CD4-positive, alpha-beta memory T cell (primary cell): Measurements from ENCODE around the gene ASZ1. TPM values are rescaled to one million over a fixed set of nuclear protein-coding genes. Genes with fewer than 3 reads are reported as not detected.

Experiments
- CTCF ChIA-PET: fragments of 350-600 bp; sonication (Branson Sonifier 250); formaldehyde crosslinking; loops from one replicate; lab custom pipeline; 2021; ENCODE audit warnings: inconsistent platforms; ENCODE audit not compliant: partially characterized antibody; lab: Charles Lee
- POLR2A ChIA-PET: fragments of 350-600 bp; sonication (Branson Sonifier 250); formaldehyde crosslinking; loops from one replicate; lab custom pipeline; 2021; ENCODE audit not compliant: partially characterized antibody; lab: Charles Lee
- DNase-seq, 5 donors: peaks; one replicate each; pipeline versions ENCODE4 v3.0.0 to v3.0.0-alpha.2; 2020 to 2022; ENCODE audit warnings: mixed read lengths in 1 of 5
- H3K27ac ChIP-seq: one replicate; pipeline ENCODE4 v1.7.0; 2013; ENCODE audit warnings: low read depth, low read length
- H3K27me3 ChIP-seq: 2 replicates; pipeline ENCODE4 v1.7.0; 2013; ENCODE audit warnings: mild to moderate bottlenecking, low read length, moderate library complexity; ENCODE audit not compliant: insufficient read depth
- H3K36me3 ChIP-seq: 2 replicates; pipeline ENCODE4 v1.7.0; 2013; ENCODE audit warnings: mild to moderate bottlenecking, low read length, moderate library complexity; ENCODE audit not compliant: insufficient read depth
- H3K4me1 ChIP-seq: 2 replicates; pipeline ENCODE4 v1.7.0; 2013; ENCODE audit warnings: mild to moderate bottlenecking, low read length, moderate library complexity; ENCODE audit not compliant: insufficient read depth
- H3K4me3 ChIP-seq, 2 donors: one replicate each; pipeline ENCODE4 v1.7.0; 2013; ENCODE audit warnings: low read length in 2 of 2, mild to moderate bottlenecking in 1 of 2
- H3K9me3 ChIP-seq, 2 donors: one replicate each; pipeline ENCODE4 v1.7.0; 2013; ENCODE audit warnings: low read length in 2 of 2, control low read depth in 1 of 2; ENCODE audit not compliant: control insufficient read depth in 1 of 2
- H3K27ac Mint-ChIP-seq, 7 donors: one replicate each; pipeline ENCODE4 v1.8.0; 2020 to 2021; ENCODE audit warnings: mixed read lengths in 7 of 7, mild to moderate bottlenecking in 6 of 7, inconsistent platforms in 3 of 7, moderate library complexity in 3 of 7
- H3K27me3 Mint-ChIP-seq, 2 donors: one replicate each; pipeline ENCODE4 v1.8.0; 2020 to 2021; ENCODE audit warnings: mixed read lengths in 2 of 2
- H3K36me3 Mint-ChIP-seq, 2 donors: one replicate each; pipeline ENCODE4 v1.8.0; 2020 to 2021; ENCODE audit warnings: mixed read lengths in 2 of 2, inconsistent platforms in 1 of 2, mild to moderate bottlenecking in 1 of 2
- H3K4me1 Mint-ChIP-seq, 4 donors: one replicate each; pipeline ENCODE4 v1.8.0; 2020 to 2021; ENCODE audit warnings: mixed read lengths in 4 of 4, mild to moderate bottlenecking in 1 of 4
- H3K4me3 Mint-ChIP-seq, 8 donors: one replicate each; pipeline ENCODE4 v1.8.0; 2020 to 2021; ENCODE audit warnings: mixed read lengths in 8 of 8, mild to moderate bottlenecking in 7 of 8, moderate library complexity in 6 of 8, inconsistent platforms in 3 of 8
- H3K9me3 Mint-ChIP-seq, 8 donors: one replicate each; pipeline ENCODE4 v1.8.0; 2020 to 2021; ENCODE audit warnings: mixed read lengths in 8 of 8, mild to moderate bottlenecking in 5 of 8, inconsistent platforms in 3 of 8, moderate library complexity in 1 of 8
- intact Hi-C: fragments of 100-400 bp; cut with micrococcal nuclease; formaldehyde crosslinking; loops from one replicate; pipeline ENCODE4 v1.15.1; 2023
- polyA plus RNA-seq, 2 donors: library from polyadenylated mRNA; unstranded; fragments of 300-500 nt; fragmentation: Illumina TruSeq; gene quantifications; one replicate each; pipeline ENCODE4 v1.2.3, GENCODE V29; 2021
- total RNA-seq, 2 experiments: library from RNA; stranded (reverse); gene quantifications; one replicate each; pipeline ENCODE4 v1.2.3, GENCODE V29; 2021

The ASZ1 gene
- total and polyA plus RNA-seq, 4 experiments from 2014 or later: not detected

DNA sequence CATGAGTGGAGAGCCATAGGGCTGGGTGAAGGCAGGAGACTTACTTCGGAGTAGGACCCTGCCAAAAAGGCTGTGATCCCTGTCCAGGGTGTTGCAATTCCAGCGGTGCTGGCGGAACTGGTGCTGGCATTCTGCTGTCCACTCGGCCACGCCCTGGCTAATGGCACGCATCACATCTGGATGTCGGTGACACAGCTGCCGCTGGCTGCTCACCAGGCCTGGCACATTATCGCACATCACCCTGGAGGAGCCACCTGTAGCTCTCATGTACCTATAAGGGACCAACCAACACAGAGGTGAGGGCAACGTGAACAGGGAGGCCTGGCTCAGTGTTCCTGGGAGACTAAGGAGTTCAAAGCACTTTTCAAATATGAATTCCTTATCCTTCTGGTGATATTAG lies 106.8 kb downstream of the ASZ1 start:
- no peak for DNase-seq
- Histone ChIP-seq H3K36me3 (no peaks in the 10 kb centered on the region), H3K27me3 (peaks cover 3% of the 10 kb centered on the region), H3K4me3 (no peak overlapping the region), H3K4me1 (no peaks in the 10 kb centered on the region), H3K27ac (no peak overlapping the region), H3K9me3 (no peaks in the 10 kb centered on the region)
- Mint-ChIP-seq H3K4me1 (peaks cover 0 to 14% (median 2%) of the 10 kb centered on the region in 4 donors), H3K36me3 (no peaks in the 10 kb centered on the region), H3K4me3 (no peak overlapping the region), H3K9me3 (peaks cover 0 to 14% (median 2%) of the 10 kb centered on the region in 8 donors), H3K27ac (no peak overlapping the region), H3K27me3 (peaks cover 19 to 28% of the 10 kb centered on the region in 2 donors)
- ChIA-PET CTCF (no interaction called here), POLR2A (no interaction called here)
- intact Hi-C loops: no loop called here

DNA sequence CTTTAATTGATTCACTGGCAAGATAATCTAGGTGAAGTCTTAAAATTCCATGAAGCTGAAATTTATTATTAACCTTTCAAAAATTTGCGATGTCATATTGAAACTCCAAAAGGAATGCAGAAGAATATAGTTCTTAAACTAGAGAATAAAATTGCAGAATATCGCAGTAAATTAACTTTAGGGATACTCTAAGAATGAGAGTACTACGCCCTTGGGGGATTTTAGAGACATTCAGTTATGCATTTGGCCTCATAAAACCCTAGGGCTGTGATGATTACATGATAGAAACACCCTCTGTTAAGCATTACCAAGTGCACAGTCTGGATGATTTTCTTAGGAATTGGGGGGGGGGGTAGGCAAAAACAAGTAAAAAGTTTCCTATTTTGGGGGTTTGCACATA lies 108.1 kb downstream of the ASZ1 start:
- H3K4me1 Mint-ChIP-seq: peaks cover 0 to 14% (median 2%) of the 10 kb centered on the region in 4 donors
- no peak overlapping the region for H3K4me3 Mint-ChIP-seq
- Histone ChIP-seq H3K27me3 (no peaks in the 10 kb centered on the region), H3K36me3 (no peaks in the 10 kb centered on the region), H3K4me3 (no peak overlapping the region), H3K9me3 (no peaks in the 10 kb centered on the region), H3K27ac (no peak overlapping the region), H3K4me1 (no peaks in the 10 kb centered on the region)
- peaks cover 14 to 25% of the 10 kb centered on the region in 2 donors for H3K27me3 Mint-ChIP-seq
- ChIA-PET POLR2A (no interaction called here), CTCF (no interaction called here)
- no peak for DNase-seq
- H3K9me3 Mint-ChIP-seq: peaks cover 0 to 12% (median 1%) of the 10 kb centered on the region in 8 donors
- H3K27ac Mint-ChIP-seq: no peak overlapping the region
- intact Hi-C loops: no loop called here
- no peaks in the 10 kb centered on the region for H3K36me3 Mint-ChIP-seq

DNA sequence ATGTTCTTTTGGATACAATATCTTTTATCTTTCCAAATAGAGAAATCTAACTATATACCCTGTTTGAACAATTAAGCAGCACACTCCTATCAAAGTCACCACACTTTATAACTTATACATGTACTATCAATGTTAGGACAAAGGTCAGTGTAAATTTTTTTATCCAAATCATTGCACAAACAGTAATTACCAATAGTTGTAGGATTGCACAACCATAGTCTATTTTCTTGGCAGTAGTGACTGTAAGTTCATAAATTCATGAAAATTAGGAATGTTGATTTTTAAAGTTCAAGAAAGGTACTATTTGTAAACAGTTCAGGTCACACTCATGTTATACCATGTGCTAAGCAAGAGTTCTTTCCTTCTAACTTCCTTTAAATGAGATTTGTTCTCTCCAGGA lies 113.7 kb downstream of the ASZ1 start:
- CTCF ChIA-PET: no interaction called here
- Histone ChIP-seq H3K36me3 (no peaks in the 10 kb centered on the region), H3K27ac (no peak overlapping the region), H3K9me3 (no peaks in the 10 kb centered on the region), H3K4me3 (no peak overlapping the region), H3K4me1 (no peaks in the 10 kb centered on the region), H3K27me3 (no peaks in the 10 kb centered on the region)
- Mint-ChIP-seq H3K27me3 (peaks cover 1 to 4% of the 10 kb centered on the region in 2 donors), H3K27ac (no peak overlapping the region), H3K9me3 (peaks cover 0 to 2% (median 0%) of the 10 kb centered on the region in 8 donors), H3K4me3 (no peak overlapping the region), H3K4me1 (no peaks in the 10 kb centered on the region), H3K36me3 (no peaks in the 10 kb centered on the region)
- no peak for DNase-seq
- POLR2A ChIA-PET: no interaction called here
- intact Hi-C loops: no loop called here

Other genes starting within 250 kb of the ASZ1 start
- gene WNT2, start 104.4 kb downstream of the ASZ1 start, total RNA-seq: not detected
- gene WNT2, start 104.4 kb downstream of the ASZ1 start, polyA plus RNA-seq: not detected
- not detected for gene CFTR, start 52.5 kb upstream of the ASZ1 start, total RNA-seq
- not detected for gene CFTR, start 52.5 kb upstream of the ASZ1 start, polyA plus RNA-seq